Astrocyte (in vitro differentiated cells and primary cell): ENCODE measurements around the gene SPRR2E. TPM values are rescaled to one million over a fixed set of nuclear protein-coding genes. Genes with fewer than 3 reads are reported as not detected.
"Not testable (repeated sequence)": the region's sequence is repeated elsewhere in the genome, so short reads cannot be mapped to it uniquely, and the experiment has no call there.

Source experiments
- DNase-seq: peaks from one replicate; pipeline ENCODE4 v3.0.0-alpha.2; 2010; ENCODE audit warnings: low read depth
- FAIRE-seq: peaks from 2 replicates; lab custom pipeline; 2011; peaks lifted over from hg19 to GRCh38; lab: Jason Lieb, UNC
- H2AFZ ChIP-seq: 2 replicates; pipeline ENCODE4 v1.6.0; 2012; ENCODE audit warnings: low read depth, low read length, inconsistent platforms
- H3K27ac ChIP-seq: 2 replicates; pipeline ENCODE4 v1.5.1; 2011; ENCODE audit warnings: low read depth, low read length, inconsistent platforms
- H3K27me3 ChIP-seq: 2 replicates; pipeline ENCODE4 v1.6.0; 2011; ENCODE audit warnings: low read length, inconsistent platforms; ENCODE audit not compliant: insufficient read depth
- H3K36me3 ChIP-seq: 2 replicates; pipeline ENCODE4 v1.5.1; 2011; ENCODE audit warnings: low read length, inconsistent platforms; ENCODE audit not compliant: insufficient read depth
- H3K4me1 ChIP-seq: 2 replicates; pipeline ENCODE4 v1.5.1; 2011; ENCODE audit warnings: low read length, inconsistent platforms; ENCODE audit not compliant: insufficient read depth
- H3K4me2 ChIP-seq: 2 replicates; pipeline ENCODE4 v1.6.0; 2012; ENCODE audit warnings: low read length, inconsistent platforms
- H3K4me3 ChIP-seq: 2 replicates; pipeline ENCODE4 v1.5.1; 2011; ENCODE audit warnings: low read depth, mild to moderate bottlenecking, low read length, inconsistent platforms; ENCODE audit not compliant: insufficient read depth
- H3K79me2 ChIP-seq: 2 replicates; pipeline ENCODE4 v1.6.0; 2012; ENCODE audit warnings: mild to moderate bottlenecking, low read length, inconsistent platforms; ENCODE audit not compliant: insufficient read depth
- H3K9ac ChIP-seq: 2 replicates; pipeline ENCODE4 v1.6.0; 2012; ENCODE audit warnings: mild to moderate bottlenecking, low read length, inconsistent platforms
- H3K9me3 ChIP-seq: 2 replicates; pipeline ENCODE4 v1.5.1; 2012; ENCODE audit warnings: low read depth, mild to moderate bottlenecking, low read length, inconsistent platforms; ENCODE audit not compliant: insufficient read depth
- H4K20me1 ChIP-seq: 2 replicates; pipeline ENCODE4 v1.6.0; 2012; ENCODE audit warnings: low read length, inconsistent platforms; ENCODE audit not compliant: insufficient read depth
- H3K27ac Mint-ChIP-seq: one replicate; pipeline ENCODE4 v1.8.0; 2021; ENCODE audit warnings: mild to moderate bottlenecking, mixed read lengths; ENCODE audit not compliant: unreplicated experiment
- H3K27me3 Mint-ChIP-seq: one replicate; pipeline ENCODE4 v1.8.0; 2021; ENCODE audit warnings: low read depth, mixed read lengths; ENCODE audit not compliant: unreplicated experiment
- H3K36me3 Mint-ChIP-seq: one replicate; pipeline ENCODE4 v1.8.0; 2021; ENCODE audit warnings: low read depth, mixed read lengths; ENCODE audit not compliant: unreplicated experiment
- H3K4me1 Mint-ChIP-seq: one replicate; pipeline ENCODE4 v1.8.0; 2021; ENCODE audit warnings: low read depth, mixed read lengths; ENCODE audit not compliant: unreplicated experiment
- H3K4me3 Mint-ChIP-seq: one replicate; pipeline ENCODE4 v1.8.0; 2021; ENCODE audit warnings: mild to moderate bottlenecking, moderate library complexity, mixed read lengths; ENCODE audit not compliant: unreplicated experiment
- H3K9me3 Mint-ChIP-seq: one replicate; pipeline ENCODE4 v1.8.0; 2021; ENCODE audit warnings: mild to moderate bottlenecking, mixed read lengths; ENCODE audit not compliant: unreplicated experiment
- CTCF ChIP-seq: IDR thresholded peaks from 2 replicates; pipeline ENCODE4 v1.5.1; 2011; ENCODE audit warnings: low read depth, mild to moderate bottlenecking, inconsistent platforms, low read length, moderate library complexity; ENCODE audit not compliant: insufficient read depth
- EZH2 ChIP-seq: IDR thresholded peaks from 2 replicates; pipeline ENCODE4 v1.6.1; 2012; ENCODE audit warnings: mild to moderate bottlenecking, low read length, inconsistent platforms; ENCODE audit not compliant: insufficient read depth
- total RNA-seq: library from RNA; stranded (reverse); gene quantifications from 2 replicates; pipeline ENCODE4 v1.2.1, GENCODE V29; 2021

Gene SPRR2E
- total RNA-seq, 1 donor from 2014 or later, result not detected

- FAIRE-seq (no peak), DNase-seq (no peak)
- Histone ChIP-seq H3K9me3 (no peaks in the 10 kb centered on the region), H3K36me3 (no peaks in the 10 kb centered on the region), H3K27ac (no peak overlapping the region), H2AFZ (no peak overlapping the region), H4K20me1 (no peaks in the 10 kb centered on the region), H3K79me2 (no peaks in the 10 kb centered on the region), H3K9ac (no peak overlapping the region), H3K4me3 (no peak overlapping the region), H3K4me2 (no peak overlapping the region), H3K4me1 (no peaks in the 10 kb centered on the region), H3K27me3 (no peaks in the 10 kb centered on the region)
- TF ChIP-seq EZH2, result no peak
- no peak for TF ChIP-seq CTCF
- H3K9me3 Mint-ChIP-seq, result peaks cover 8% of the 10 kb centered on the region
- no peaks in the 10 kb centered on the region for H3K27me3 Mint-ChIP-seq
- H3K36me3 Mint-ChIP-seq, result no peaks in the 10 kb centered on the region
- H3K4me3 Mint-ChIP-seq, result no peak overlapping the region
- peaks cover 5% of the 10 kb centered on the region for H3K4me1 Mint-ChIP-seq
- H3K27ac Mint-ChIP-seq, result no peak overlapping the region
These were observed 33.0 kb upstream of the SPRR2E start for GRCh38 chr1:153127296-153127695.

- no peak for FAIRE-seq
- peaks cover 5% of the 10 kb centered on the region for H3K4me1 Mint-ChIP-seq
These were observed 31.2 kb upstream of the SPRR2E start for GRCh38 chr1:153125536-153125935.

GRCh38 chr1:153123793-153124192 lies 29.5 kb upstream of the SPRR2E start:
- H2AFZ ChIP-seq, H3K4me2 ChIP-seq, H3K9me3 ChIP-seq, H3K27ac Mint-ChIP-seq, H3K27me3 ChIP-seq, H3K27ac ChIP-seq, H4K20me1 ChIP-seq, H3K4me1 Mint-ChIP-seq, H3K4me3 ChIP-seq, H3K27me3 Mint-ChIP-seq, H3K4me3 Mint-ChIP-seq, FAIRE-seq, H3K9ac ChIP-seq, H3K79me2 ChIP-seq, H3K36me3 Mint-ChIP-seq, H3K36me3 ChIP-seq, DNase-seq, H3K9me3 Mint-ChIP-seq, H3K4me1 ChIP-seq: not testable (repeated sequence)

More at GRCh38 chr1:153125536-153125935, 31.2 kb upstream of the SPRR2E start:
- TF ChIP-seq EZH2, result no peak
- no peak for TF ChIP-seq CTCF
- Histone ChIP-seq H3K4me2 (no peak overlapping the region), H2AFZ (no peak overlapping the region), H3K36me3 (no peaks in the 10 kb centered on the region), H3K27me3 (no peaks in the 10 kb centered on the region), H3K9me3 (no peaks in the 10 kb centered on the region), H4K20me1 (no peaks in the 10 kb centered on the region), H3K4me1 (no peaks in the 10 kb centered on the region), H3K9ac (no peak overlapping the region), H3K27ac (no peak overlapping the region), H3K79me2 (no peaks in the 10 kb centered on the region), H3K4me3 (no peak overlapping the region)
- no peaks in the 10 kb centered on the region for H3K36me3 Mint-ChIP-seq
- H3K4me3 Mint-ChIP-seq, result no peak overlapping the region
- no peak for DNase-seq
- H3K9me3 Mint-ChIP-seq, result peaks cover 8% of the 10 kb centered on the region
- H3K27me3 Mint-ChIP-seq, result no peaks in the 10 kb centered on the region
- H3K27ac Mint-ChIP-seq, result no peak overlapping the region
